Iris pigment epithelial cell (primary cell): ENCODE results near the gene SP140L.
A peak's percentile ranks its signal among the peaks of the same experiment; 100 is the strongest.
"Not testable (repeated sequence)": the region's sequence is repeated elsewhere in the genome, so short reads cannot be mapped to it uniquely, and the experiment has no call there.

Source experiments
- DNase-seq: peaks from one replicate; pipeline ENCODE4 v3.0.0-alpha.2; 2011; ENCODE audit warnings: low read depth

SP140L gene

DNA sequence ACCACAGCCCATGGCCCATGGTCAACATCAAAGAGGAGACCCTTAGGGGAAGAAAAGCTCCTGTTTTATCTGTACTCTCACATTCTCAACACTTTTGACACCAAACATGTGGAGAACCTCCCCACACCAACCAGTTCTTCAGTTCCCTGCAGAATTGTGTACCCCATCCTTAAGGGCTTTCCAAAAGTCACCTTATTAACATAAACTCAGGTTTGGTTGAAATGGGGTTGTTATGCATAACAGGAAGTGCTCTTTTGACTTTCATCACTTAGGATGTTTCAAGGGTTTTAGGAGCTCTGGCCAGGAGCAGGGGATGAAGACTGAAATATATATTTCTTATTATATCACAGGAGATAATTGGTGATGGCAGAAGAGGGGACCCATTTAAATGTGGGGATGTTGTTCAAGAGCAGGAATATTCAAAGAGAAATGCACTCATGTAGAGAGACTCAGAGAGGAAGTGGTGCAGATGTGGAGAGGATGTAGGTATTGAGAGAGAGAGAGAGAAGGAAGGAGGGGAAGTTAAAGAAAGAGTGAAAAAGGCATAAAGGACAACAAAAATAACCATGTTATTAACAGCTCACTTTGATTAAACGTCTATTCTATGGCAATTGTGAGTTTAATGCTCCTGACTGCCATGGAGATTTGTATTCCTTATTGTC lies 35.2 kb downstream of the SP140L start:
- no peak for DNase-seq

- DNase-seq = no peak
These were observed 55.1 kb downstream of the SP140L start for GRCh38 chr2:230382108-230382507.

GRCh38 chr2:230383453-230383852 lies 56.5 kb downstream of the SP140L start:
- DNase-seq = no peak

DNA sequence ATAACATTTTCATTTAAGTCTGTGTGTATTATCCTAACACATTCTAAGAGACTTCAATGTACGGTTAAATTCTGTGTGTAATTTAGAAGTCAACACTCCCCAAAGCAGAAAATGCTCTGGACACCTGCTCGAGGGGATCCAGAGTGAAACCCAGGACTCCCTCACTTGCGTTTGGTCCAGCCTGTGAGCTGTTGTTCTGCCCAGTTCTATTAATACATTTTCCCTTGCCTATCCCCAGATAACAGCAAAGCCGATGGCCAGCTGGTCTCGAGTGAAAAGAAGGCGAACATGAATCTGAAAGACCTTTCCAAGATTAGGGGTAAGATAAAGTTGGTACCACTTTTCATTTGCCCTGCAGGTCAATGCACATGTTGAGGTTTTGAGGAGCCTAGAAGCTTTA lies 58.0 kb downstream of the SP140L start:
- no peak for DNase-seq

DNA sequence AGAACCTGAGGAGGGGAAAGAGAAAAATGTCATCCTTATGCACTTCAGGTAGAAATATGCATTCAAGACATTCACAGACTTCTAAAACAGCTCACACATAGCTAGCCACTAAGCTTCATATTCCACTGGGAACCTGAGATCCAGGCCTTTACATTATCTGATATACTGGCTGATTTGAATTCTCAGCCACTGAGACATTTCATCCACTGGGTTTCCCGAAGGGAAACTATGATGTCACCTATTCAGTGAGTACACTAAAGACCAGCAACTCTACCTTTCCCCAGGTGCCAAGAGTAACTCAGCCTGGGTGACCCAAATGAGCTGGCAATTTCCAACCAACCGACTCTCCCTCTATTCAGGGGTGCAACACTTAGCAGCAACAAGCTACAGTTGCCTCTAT lies 67.3 kb downstream of the SP140L start:
- DNase-seq = no peak

DNA sequence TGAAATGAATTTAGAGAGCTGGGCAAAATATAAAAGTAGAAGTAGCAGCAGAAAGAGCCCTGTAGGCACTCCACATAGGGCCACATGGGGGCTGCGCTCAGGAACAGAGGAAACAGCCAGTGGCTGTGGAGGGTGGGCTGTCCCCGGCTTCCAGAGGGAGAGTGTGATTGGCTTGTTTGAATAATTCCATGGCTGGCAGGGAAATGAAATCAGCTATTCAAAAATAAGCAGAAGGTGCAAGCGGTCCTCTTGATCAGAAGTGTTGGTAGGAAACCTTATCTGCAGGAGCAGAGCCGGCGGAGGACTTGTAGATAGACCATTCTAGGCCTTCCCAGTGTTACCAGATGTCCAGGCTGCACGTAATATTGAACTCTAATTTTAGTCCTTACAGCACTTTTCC lies 71.7 kb downstream of the SP140L start:
- not testable (repeated sequence) for DNase-seq

DNA sequence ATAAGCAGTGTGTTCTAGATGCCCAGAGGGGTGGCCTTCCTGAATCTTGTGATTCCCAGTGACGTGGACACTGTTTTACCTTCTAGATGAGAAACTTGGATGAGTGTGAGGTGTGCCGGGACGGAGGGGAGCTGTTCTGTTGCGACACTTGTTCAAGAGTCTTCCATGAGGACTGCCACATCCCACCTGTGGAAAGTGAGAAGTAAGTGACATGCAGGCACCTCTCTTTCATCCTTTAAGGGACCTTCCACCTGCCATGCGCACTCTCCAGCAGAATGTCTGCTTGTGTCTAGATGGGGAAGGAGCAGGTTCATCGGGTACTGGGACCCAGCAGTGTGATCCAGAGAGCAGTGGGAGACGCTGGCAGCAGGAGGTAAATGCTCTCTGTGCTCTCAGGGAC lies 73.0 kb downstream of the SP140L start:
- no peak for DNase-seq

- DNase-seq = peak; percentile 40
These were observed 73.5 kb downstream of the SP140L start for GRCh38 chr2:230400454-230400853.

DNA sequence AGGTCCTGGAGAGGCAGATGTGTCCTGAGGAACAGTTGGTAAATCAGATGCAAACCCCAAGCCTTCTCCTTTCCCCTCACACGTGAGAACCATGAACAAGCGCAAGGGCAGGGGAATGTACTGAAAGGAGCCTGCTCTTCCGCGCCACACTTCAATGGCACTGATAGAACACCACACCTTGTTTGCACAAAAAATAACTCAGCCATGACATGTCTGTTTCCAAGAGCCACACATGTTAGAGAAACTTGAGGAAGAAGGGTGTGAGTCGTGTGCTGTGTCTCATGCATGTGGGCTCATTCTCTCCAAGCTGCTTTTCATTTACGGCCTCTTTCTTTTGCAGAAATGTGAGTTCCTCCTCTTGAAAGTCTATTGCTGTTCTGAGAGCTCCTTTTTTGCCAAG lies 74.0 kb downstream of the SP140L start:
- not testable (repeated sequence) for DNase-seq

GRCh38 chr2:230403746-230404145 lies 76.8 kb downstream of the SP140L start:
- no peak for DNase-seq

- DNase-seq = no peak
These were observed 78.8 kb downstream of the SP140L start for GRCh38 chr2:230405824-230406223.

- DNase-seq = peak; percentile 45
These were observed 81.3 kb downstream of the SP140L start for GRCh38 chr2:230408244-230408842.

- DNase-seq = not testable (repeated sequence)
These were observed 82.3 kb downstream of the SP140L start for GRCh38 chr2:230409316-230409715.

DNA sequence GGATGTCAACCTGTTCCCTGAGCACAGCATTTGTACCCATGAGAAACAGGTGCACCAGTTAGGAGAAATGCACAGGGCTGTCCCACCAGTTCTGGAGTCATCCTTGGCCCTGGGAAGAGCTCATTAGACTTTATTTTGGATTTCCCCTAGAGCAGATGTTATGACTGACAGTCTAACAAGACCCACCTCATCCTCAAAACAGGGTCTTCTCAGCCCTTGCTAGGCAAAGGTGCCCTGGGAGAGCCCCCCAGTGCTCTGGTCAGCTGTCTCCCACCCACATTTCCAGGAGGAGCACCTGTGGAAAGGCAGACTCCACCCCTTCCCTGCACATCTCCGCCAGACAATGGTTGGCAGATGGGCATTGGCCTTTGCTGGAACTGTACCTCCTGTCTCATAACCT lies 83.3 kb downstream of the SP140L start:
- no peak for DNase-seq

GRCh38 chr2:230410861-230411569 lies 84.0 kb downstream of the SP140L start:
- DNase-seq = no peak

DNA sequence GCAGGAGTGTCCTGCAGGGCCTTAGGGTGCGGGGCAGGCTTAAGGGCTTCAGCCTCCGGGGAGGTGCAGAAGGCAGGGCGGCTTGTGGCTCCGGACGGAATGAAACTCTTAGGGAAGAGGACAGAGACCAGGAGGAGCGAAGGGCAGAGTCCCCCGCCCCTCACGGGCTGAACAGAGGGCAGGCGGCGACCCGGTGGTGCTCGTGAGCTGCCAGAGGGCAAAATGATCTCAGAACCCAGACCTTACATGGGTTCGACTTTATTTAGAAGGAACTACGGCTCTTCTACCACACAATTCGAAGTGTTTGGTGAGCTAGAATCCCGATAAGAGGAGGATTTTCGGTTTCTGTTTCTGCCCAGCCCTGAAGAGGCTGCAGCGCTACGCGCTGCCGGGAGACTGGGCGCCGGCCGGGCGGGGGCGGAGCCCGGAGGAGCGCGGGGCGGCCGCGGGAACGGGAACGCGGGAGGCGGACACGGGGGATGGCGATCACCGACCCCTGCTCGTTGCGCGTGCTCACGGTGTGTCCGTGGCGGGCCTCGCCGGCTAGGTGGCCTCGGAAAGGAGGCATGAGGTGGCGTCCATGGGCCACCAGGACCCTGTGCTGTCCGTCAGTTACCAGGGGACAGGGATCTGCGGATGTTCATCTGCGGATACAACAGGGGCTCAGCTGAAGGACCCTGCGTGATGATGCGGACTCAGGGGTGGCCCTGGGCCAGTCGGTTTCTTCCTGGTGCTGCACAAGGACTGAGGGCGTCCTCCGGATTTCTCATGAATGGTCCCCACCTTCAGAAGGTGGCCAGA lies 84.8 kb downstream of the SP140L start:
- DNase-seq = peak; percentile 68

- DNase-seq = no peak
These were observed 85.3 kb downstream of the SP140L start for GRCh38 chr2:230412371-230412711.

DNA sequence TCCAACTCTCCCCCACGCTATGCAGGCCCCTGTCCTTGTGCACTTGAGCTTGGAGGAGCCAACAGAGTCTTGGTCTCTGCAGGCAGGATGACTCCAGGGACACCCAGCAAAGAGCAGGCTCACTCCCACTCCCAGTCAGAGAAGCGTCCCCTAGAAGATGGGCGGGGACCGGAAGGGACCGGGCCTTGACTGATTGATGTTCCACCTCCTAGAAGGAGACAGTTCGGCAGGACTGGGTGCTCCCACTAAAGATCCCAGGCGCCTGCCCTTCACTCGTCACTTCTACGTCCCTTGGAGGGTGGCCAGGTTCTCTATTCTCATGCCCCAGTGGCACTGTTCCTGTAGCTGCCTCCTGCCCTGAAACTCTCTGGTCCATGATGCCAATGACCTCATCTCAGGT lies 85.9 kb downstream of the SP140L start:
- DNase-seq = no peak

GRCh38 chr2:230413479-230413878 lies 86.5 kb downstream of the SP140L start:
- no peak for DNase-seq

DNA sequence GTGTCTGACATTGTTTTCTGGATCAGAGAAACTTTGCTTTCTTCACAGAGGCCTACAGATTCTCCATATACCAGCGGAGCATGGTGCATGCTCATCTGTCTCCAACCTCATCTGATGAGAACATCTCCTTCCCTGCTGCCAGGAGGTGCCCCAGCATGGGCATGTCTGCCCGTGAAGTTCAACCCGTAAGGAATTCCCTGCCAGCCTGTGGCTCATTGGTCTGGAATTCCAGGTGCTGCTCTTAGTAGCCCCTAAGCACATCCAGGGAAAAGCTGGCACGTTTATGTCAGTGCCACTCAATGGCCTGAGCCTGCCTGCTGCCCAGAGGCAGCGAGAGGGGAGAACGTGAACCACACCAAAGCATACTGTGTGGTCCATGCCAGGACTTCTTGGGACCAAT lies 87.3 kb downstream of the SP140L start:
- no peak for DNase-seq

DNA sequence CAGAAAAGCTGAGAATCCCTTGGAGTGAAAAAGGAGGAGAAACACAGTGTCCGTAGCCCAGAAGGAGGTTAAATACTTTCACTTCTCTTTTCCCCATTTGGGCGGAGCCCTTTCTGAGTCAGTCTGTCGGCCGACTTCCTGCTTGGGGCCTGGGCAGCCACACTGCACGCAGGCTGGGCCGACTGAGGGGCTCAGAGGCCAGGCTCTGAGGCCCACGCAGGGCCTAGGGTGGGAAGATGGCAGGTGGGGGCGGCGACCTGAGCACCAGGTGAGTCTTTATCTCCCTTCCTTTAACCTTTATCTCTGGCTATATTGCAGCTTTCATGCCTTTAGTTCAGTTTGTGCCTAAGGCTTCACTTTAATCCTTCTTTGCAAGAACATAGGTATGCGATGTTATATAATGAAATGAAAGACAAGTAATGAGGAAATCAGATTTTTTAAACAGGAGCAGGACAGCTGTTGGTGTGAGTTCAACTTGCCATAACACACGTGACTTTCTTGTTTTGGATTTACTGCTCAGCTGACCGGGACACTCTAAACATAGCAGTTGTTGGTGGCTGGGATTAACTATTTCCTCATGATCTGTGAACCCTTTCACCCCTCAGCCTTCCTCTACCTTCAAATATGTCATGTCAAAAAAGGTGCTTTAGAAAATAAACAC lies 89.2 kb downstream of the SP140L start, which contains the start of gene SP100:
TSS of gene SP100 (plus strand) at position 141 of the 661 bp plus-strand sequence. CDS start at position 237, 96 bp downstream.
- DNase-seq = peak; percentile 84

GRCh38 chr2:230417436-230417835 lies 90.4 kb downstream of the SP140L start:
- no peak for DNase-seq
